OCI-LY3 (cell line): ENCODE results near the gene R3HDM4.

Experiments
- H2AFZ ChIP-seq: fragments of 200-600, 300-600 bp; shearing (Covaris generic); 2 replicates; pipeline ENCODE4 v1.6.0; 2014; ENCODE audit warnings: antibody characterized with exemption, low read depth, low read length
- H3K27ac ChIP-seq: fragments of 200-600, 300-600 bp; sonication (generic); 2 replicates; pipeline ENCODE4 v1.5.1; 2014; ENCODE audit warnings: mild to moderate bottlenecking, low read length, moderate library complexity, mixed read lengths
- H3K27me3 ChIP-seq: fragments of 200-600, 300-600 bp; sonication (generic); 2 replicates; pipeline ENCODE4 v1.6.1; 2014; ENCODE audit warnings: low read depth, low read length, mixed read lengths
- H3K36me3 ChIP-seq: fragments of 200-600, 300-600 bp; sonication (generic); replicated peaks from 2 replicates; pipeline ENCODE3; 2014; ENCODE audit warnings: low read depth, low read length, mixed read lengths
- H3K4me1 ChIP-seq: fragments of 300-600, 200-600 bp; sonication (generic); 2 replicates; pipeline ENCODE4 v1.6.1; 2014; ENCODE audit warnings: low read length, mixed read lengths
- H3K4me2 ChIP-seq: fragments of 200-600, 300-600 bp; sonication (generic); 2 replicates; pipeline ENCODE4 v1.6.1; 2014; ENCODE audit warnings: low read length, mixed read lengths
- H3K4me3 ChIP-seq: fragments of 300-600, 200-600 bp; sonication (generic); 2 replicates; pipeline ENCODE4 v1.5.1; 2014; ENCODE audit warnings: antibody characterized with exemption, mild to moderate bottlenecking, low read length, moderate library complexity
- H3K79me2 ChIP-seq: fragments of 300-600, 200-600 bp; shearing (Covaris generic); 2 replicates; pipeline ENCODE4 v1.6.1; 2014; ENCODE audit warnings: mild to moderate bottlenecking, low read length, mixed read lengths
- H3K9ac ChIP-seq: fragments of 300-600, 200-600 bp; shearing (Covaris generic); 2 replicates; pipeline ENCODE4 v1.6.0; 2014; ENCODE audit warnings: mild to moderate bottlenecking, low read length, moderate library complexity
- H3K9me3 ChIP-seq: fragments of 200-600, 300-600 bp; shearing (Covaris generic); 2 replicates; pipeline ENCODE4 v1.6.1; 2014; ENCODE audit warnings: low read length, mixed read lengths; ENCODE audit not compliant: insufficient read depth
- H4K20me1 ChIP-seq: fragments of 200-600, 300-600 bp; sonication (generic); 2 replicates; pipeline ENCODE4 v1.6.1; 2016; ENCODE audit warnings: low read length, mixed read lengths; ENCODE audit not compliant: insufficient read depth
- CTCF ChIP-seq: fragments of 200-600, 300-600 bp; sonication (generic); IDR thresholded peaks from 2 replicates; pipeline ENCODE4 v1.5.1; 2014; ENCODE audit warnings: antibody characterized with exemption, low read length, low read depth
- EZH2phosphoT487 ChIP-seq: fragments of 200-600 bp; shearing (Covaris generic); IDR thresholded peaks from 2 replicates; pipeline ENCODE4 v1.6.1; 2018; ENCODE audit warnings: antibody characterized with exemption, mixed run types, low read depth

The R3HDM4 gene

GRCh38 chr19:907183-907853 is 5.7 kb downstream of the R3HDM4 start:
- H3K4me2 ChIP-seq: peak overlapping the region; percentile 90
- H3K36me3 ChIP-seq: peaks cover 43% of the 10 kb centered on the region
- H4K20me1 ChIP-seq: peaks cover 31% of the 10 kb centered on the region
- H3K27me3 ChIP-seq: no peaks in the 10 kb centered on the region
- H3K27ac ChIP-seq: peak overlapping the region; percentile 96
- H3K4me3 ChIP-seq: peak overlapping the region; percentile 73
- no peaks in the 10 kb centered on the region for H3K9me3 ChIP-seq
- no peak overlapping the region for H2AFZ ChIP-seq
- H3K4me1 ChIP-seq: peaks cover 55% of the 10 kb centered on the region
- peaks cover 97% of the 10 kb centered on the region for H3K79me2 ChIP-seq
- TF ChIP-seq EZH2phosphoT487: no peak
- TF ChIP-seq CTCF: 0 out of 2 replicates have a peak, but pooled peaks have one; percentile 11
- H3K9ac ChIP-seq: peak overlapping the region; percentile 87

- peak overlapping the region; percentile 96 for H3K27ac ChIP-seq
- peak overlapping the region; percentile 73 for H3K4me3 ChIP-seq
- peaks cover 96% of the 10 kb centered on the region for H3K79me2 ChIP-seq
- no peaks in the 10 kb centered on the region for H3K9me3 ChIP-seq
- H3K4me2 ChIP-seq: peak overlapping the region; percentile 90
- peak overlapping the region; percentile 87; the same call in 1 of the 2 replicates for H3K9ac ChIP-seq
- no peaks in the 10 kb centered on the region for H3K27me3 ChIP-seq
- no peak overlapping the region for H2AFZ ChIP-seq
- TF ChIP-seq EZH2phosphoT487: no peak
- TF ChIP-seq CTCF: no peak
- peaks cover 43% of the 10 kb centered on the region for H3K36me3 ChIP-seq
- peaks cover 36% of the 10 kb centered on the region for H4K20me1 ChIP-seq
- peaks cover 53% of the 10 kb centered on the region for H3K4me1 ChIP-seq
Measured at GRCh38 chr19:906480-906879, 6.5 kb downstream of the R3HDM4 start.

GRCh38 chr19:904545-904944 is 8.5 kb downstream of the R3HDM4 start:
- H4K20me1 ChIP-seq: peaks cover 50% of the 10 kb centered on the region
- peaks cover 40% of the 10 kb centered on the region for H3K4me1 ChIP-seq
- H3K27me3 ChIP-seq: no peaks in the 10 kb centered on the region
- H3K36me3 ChIP-seq: peaks cover 43% of the 10 kb centered on the region
- H3K4me2 ChIP-seq: no peak overlapping the region
- H3K9ac ChIP-seq: no peak overlapping the region
- H3K4me3 ChIP-seq: no peak overlapping the region
- TF ChIP-seq EZH2phosphoT487: no peak
- no peak for TF ChIP-seq CTCF
- no peak overlapping the region for H2AFZ ChIP-seq
- peaks cover 80% of the 10 kb centered on the region for H3K79me2 ChIP-seq
- H3K27ac ChIP-seq: no peak overlapping the region
- no peaks in the 10 kb centered on the region for H3K9me3 ChIP-seq

GRCh38 chr19:903266-903797 is 9.7 kb downstream of the R3HDM4 start:
- Histone ChIP-seq H3K4me2 (no peak overlapping the region), H4K20me1 (peaks cover 60% of the 10 kb centered on the region), H3K36me3 (peaks cover 54% of the 10 kb centered on the region), H3K79me2 (peaks cover 68% of the 10 kb centered on the region), H3K9ac (no peak overlapping the region), H2AFZ (no peak overlapping the region), H3K27ac (no peak overlapping the region), H3K9me3 (no peaks in the 10 kb centered on the region), H3K27me3 (no peaks in the 10 kb centered on the region), H3K4me3 (no peak overlapping the region), H3K4me1 (peaks cover 28% of the 10 kb centered on the region)
- TF ChIP-seq CTCF: no peak
- TF ChIP-seq EZH2phosphoT487: no peak
